HG03439 (cell line): ENCODE data around the gene CDK18.

Experiments
- ATAC-seq: cut with Tn5 transposase; IDR thresholded peaks from one replicate; pipeline ENCODE4 v1.9.1; 2021; ENCODE audit warnings: mild to moderate bottlenecking, moderate library complexity; ENCODE audit not compliant: unreplicated experiment

The CDK18 gene

DNA sequence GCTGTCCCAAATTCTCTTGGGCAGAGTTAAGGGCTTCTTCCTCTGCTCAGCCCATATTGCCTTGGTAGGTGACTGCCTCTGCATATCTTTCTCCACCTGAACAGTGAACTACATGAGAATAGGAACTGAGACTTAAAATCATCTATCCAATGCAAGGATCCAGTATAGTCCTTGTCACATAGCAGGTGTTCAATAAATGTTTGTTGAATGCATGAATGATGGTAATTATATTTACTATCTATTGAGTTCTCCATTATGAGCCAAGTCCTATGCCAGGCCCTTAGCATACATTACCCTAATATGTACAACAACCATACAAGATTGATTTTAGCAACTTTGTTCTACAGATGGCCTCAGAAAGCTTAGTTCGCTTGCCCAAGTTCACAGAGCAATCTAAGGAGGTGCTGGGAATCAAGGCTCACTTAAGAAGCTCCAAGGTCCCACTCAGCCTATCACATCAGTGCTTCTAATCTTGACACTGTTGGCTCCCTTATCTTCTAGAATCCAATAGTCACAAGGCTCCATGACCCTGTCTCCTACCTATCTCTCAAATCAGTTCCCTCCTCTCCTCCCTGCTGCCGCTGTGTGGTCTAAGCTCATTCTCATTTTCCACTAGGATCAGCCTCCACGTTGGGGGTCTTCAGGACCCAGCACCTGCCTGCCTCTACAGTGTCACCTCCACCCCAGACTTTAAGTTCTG lies 2.2 kb upstream of the CDK18 start:
- no peak for ATAC-seq

DNA sequence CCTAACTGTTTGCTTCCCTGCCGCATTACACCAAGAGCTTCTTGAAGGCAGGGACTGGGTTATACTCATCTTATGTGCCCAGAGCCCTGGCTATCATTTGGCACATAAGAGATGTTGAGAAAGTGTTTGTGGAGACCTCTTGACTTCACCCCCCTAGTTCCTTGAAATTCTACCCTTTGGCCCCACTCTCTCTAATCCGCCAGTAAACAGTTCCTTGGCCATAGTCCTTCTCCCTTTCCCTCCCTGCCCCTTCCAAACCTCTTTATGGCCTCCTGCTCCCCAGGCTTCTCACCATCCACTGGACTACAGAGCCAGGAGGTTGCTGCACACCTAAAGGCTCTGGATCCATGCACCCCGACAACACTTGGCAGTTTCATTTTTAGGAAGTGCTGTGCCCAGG lies 1.5 kb upstream of the CDK18 start:
- ATAC-seq: no peak

DNA sequence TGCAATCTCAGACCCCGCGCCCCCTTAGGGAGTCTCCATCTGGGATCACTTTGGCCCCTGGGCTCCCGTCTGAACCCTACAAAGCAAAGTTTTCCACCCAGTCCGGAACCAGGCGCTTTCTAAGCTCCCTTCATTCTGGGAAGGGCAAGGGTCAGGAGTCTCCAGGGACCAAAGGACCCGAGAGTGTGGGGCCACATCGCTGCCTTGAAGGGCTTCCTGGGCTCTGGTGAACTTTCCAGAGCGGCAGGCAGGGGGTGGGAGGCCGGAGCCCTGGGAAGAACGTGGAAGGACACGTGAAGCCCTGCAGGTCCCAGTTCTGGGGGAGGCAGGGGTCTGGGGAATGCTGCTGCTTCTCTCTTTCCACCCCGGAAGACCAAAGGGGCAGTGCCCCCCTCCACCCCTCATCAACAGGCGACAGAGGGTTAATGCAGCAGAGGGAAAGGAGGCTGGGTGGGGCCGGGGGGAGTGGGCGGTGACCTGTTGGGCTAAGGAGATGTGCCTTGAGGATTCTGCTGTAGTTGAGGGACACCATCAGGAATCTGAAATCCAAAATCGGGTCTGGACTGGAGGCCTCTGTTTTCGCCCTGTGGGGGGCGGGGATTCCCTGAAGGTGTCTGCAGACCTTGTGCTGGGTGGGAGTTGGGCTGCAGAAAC lies 734 bp downstream of the CDK18 start:
- no peak for ATAC-seq

DNA sequence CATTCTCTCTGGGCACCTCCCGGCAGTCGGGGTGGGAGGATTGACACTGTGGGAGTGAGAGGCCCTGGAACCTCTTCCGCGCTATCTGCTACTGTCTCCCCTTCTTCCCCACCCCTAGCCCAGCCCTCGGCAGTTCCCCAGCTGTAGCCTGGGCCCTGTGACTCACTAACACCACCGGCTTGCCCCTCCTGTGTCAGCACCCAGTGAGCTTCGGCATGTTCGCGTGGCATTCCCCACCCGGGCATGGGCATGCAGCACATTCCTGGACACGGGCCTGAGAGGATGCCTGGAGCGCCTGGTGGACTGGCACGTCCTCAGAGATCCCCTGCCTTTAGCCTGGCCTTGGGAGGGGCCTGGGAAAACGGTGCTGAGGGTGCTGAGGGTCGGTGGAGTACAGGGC lies 1.3 kb downstream of the CDK18 start:
- ATAC-seq: no peak

DNA sequence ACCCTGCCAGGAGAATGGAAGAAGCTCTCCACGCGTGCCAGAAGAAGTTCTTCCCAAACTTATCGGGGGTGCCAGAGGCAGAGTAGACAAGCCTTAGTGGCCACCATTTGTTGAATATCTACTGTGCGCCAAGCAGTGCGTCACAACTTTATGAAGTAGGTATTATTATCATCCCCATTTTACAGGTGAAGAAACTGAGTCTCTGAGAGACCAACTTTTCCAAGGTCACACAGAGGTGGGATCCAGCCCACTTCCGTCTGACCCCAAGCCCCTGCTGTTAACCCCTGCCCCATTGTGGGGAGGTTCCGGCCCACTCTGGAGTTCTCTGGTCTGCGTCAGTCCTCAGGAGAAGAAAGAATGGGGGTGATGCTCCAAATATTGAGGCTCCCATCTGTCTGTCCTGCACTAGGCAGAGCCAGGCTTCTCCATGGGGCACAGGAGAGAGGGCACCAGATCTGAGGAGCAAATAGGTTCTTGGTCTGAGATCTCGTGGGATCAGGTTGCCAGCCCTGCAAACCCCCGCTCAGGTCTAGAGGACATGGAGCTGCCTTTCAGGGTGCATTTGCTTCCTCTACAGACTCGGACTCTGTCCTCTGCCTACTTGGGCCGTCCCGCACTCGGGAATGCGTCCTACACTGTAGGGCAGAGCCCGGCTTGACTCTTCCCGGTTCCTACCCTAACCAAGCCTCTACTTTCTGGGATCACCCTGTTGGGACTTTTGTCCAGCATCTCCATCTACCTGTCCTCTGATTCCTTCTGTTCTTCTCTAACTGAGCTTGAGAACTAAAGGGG lies 2.1 kb downstream of the CDK18 start:
- ATAC-seq: no peak

DNA sequence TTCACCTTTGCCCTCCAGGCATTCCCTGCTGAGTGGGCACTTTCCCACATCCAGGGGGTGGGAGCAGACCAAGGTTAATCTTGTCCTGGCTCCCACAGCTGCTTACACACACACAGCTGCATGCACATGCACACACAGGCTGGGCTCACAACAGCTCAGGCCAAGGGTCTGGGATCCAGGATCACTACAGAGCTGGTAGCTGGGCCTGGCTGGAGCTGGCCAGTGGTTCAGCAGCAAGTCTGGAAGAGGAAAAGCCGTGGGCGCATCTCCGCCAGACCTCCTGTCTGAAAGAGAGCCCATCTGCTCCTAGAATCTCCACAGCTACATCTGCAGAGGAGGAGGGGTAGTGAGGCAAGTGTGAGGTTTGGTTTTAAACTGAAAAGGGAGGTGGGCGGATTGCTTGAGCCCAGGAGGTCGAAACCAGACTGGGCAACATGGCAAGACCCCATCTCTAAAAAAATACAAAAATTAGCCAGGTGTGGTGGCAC lies 3.8 kb downstream of the CDK18 start:
- ATAC-seq: no peak

DNA sequence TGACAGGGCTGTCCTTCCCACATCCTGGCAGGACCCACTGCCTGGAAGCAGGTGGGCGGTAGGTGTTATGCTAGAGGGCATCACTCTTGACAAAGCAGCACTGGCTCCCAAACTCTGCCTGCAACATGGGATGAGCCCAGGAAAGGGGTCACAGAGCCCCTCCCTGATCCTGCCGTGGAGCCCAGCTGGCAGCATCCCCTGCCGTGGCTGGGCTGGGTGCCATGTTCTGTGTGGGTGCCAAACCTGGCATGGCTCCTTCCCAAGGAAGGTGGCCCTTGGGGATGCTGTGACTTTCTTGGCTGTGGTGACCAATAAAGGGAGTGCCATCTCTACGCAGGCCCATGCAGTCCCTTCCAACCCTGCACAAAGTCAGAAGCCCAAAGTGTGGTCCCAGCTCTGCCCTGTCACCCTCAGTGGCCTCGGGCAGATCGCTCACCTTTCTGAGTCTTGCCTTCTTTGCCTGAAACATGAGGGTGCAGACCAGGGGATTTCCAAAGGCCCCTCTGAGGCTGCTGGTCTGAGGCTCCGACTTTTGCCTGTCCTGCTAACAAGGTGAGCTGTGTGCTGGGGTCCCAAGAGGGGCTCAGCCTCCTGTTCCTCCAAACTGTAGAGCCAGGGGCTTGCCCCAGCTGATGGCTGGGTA lies 6.0 kb downstream of the CDK18 start:
- ATAC-seq: no peak

DNA sequence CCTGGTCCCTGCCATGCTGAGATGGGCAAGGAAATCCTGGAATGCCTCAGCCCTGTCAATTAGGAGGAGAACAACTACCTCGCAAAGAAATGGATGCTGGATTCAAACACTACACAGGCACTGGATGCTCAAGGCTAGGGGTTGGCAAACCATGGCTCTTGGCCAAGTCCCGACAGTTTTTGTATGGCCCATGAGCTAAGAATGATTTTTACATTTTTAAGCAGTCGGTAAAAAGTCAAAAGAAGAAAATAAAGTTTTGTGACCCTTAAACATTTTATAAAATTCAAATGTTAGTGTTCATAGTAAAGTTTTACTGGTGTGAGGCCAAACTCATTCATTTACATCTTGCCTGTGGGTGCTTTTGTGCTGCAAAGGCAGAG lies 6.5 kb downstream of the CDK18 start:
- no peak for ATAC-seq

DNA sequence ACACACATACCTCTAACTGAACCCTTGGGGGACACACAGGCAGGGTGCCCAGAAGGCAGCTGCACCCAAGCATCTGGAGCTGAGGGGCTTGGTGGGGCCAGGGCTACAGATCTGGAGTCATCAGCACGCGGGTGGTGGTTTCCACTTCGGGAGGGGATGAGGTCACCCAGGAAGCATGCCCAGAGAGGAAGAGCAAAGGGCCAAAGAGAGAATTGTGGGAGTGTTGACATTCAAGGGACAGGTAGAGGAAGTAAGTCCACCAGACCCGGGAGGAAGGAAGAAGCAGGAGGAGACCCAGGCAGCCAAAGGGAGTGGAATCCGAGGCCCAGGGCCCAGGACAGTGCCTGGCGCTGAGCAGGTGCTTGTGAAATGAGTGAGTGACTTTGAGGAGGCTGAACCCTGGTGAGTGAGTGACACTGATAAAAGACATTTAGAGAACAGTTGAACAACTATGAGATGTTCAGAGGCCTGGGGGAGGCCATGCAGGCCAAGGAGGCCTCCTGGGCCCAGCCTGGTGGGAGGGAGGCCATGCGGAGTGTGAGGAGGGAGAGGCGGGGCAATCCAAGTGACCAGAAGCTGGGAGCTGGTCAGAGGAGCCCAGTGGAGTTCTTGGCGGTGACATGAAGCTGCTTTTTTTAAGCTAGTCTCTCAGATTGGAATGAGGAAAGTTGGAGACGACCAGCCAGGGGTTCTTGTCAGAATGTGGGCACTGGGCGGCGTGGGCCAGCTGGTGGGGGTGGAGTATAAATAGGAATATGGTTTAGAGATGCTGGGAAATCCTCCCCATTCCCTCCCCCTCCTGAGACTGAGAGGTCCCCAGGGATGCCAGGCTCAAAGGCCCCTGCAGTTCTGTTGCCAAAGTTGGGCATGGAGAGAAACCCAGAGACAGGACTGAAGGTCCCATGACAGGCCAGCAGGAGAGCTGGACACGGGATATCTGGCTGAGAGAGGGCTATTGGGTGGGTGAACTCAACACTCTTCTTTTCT lies 7.9 kb downstream of the CDK18 start:
- ATAC-seq: no peak

DNA sequence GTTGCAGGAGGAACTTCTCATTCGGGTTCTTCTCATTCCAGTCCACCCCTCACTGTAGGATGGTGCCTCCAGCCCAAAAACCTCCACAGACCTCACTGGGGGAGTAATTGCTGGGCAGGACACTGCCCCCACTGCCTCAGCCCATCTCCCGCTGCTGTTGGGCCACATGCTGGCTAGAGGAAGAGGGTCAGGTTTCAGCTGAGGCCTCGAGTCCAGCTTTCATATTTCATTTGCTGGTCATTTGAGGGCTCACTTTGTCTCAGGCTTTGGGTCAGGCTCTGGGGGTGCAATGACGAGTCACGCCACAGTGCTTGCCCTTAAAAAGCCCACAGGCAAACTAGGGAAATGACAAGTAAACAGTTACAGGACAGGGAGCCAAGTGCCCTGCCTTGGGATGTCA lies 9.3 kb downstream of the CDK18 start:
- no peak for ATAC-seq

DNA sequence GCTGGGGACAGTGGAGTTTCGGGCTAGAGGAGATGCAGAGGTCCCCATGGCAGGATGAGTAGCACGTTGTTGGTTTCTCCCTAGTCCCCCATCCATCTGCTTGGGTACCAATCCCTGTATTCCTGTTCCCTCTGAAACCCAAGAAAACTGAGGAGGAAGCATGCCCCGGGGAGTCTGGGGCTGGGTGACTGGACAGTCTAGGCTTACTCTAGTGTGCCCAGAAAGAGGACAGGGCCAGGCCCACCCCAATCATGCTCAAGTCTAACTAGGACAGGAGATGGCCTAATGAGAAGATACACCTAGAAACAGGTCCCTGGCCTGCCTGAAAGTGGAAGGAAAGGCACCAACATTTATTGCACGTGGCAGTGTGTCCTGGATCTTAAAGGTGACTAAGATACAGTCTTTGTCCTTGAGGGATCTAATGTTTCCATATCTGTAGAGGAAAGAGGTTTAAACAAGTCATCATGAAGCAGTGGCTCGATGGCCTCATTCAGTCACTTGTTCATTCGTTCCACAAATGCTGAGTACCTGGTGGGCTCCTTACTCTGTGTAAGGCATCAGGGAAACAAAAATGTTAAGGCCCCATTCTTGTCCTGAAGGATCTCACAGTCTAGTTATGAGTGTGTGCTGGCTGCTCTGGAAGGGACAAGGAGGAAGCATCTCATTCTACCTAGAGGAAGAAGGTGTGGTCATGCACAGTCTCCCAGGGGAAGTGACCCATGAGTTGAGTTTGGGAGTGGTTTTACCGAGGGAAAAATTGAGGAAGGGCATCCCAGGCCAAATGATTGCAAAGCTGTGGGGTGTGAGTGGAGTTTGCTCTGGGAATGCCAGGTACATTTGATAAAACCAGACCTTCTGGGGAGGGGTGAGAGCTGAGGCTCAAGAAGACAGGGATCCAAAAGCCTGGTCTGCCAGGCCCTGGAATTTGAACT lies 10.0 kb downstream of the CDK18 start:
- ATAC-seq: no peak

DNA sequence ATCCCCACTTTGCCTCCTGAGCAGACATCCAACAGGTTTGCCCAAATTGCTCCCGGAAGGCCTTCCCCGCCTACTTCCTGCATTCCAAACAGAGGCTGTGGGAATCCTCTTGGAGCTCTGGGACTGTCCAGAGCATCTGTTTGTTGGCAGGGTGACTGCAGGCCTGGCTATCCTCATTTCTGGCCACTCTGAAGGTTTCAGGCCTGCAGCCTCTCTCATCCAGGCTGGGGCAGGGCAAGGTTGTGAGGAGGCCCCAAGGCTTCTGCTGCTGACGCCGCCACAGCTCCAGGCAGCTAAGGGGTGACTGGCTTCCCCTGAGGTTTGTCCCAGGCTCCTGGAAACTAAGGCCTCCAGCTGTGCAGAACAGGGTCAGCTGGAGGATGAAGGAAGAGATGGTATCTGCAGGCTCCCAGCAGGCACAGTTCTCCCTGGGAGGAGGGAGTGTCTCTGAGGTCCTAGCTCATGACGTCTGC lies 11.3 kb downstream of the CDK18 start:
- no peak for ATAC-seq

DNA sequence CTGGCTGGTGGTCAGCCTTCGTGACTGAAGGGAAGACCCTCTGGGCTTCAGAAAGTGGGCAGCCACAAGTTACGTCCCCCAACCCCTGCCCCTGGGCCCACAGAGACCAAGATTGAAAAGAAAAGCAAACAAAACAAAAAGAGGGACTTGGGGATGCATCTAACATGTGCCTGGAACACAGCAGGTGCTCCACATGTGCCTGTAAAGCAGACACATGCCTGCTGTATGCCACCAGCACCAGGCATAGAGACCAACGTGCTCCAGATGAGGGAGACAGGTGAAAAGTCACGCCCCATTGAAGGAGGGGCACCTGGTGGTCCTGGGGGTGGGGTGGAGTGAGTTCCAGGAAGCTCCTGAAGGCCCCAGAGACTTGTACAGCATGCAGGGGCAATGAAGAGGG lies 11.9 kb downstream of the CDK18 start:
- ATAC-seq: no peak

DNA sequence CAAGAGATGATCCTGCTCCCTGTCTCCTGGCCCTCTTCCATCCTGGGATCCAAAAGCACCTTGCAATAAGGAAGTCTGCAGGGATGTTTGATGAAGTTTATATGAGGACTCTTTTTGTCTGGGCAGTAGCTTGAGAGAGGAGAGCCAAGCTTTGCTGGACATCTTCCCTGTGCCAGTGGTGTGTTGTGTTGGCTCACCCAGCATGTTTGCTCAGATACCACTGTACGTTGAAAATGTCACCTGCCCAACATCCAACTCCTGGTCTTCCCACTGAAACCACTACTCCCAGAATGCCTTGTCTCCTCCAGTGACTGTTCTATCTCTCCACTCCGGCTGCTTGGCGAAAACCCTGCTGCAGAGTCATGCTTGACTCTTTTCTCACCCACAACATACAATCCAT lies 12.8 kb downstream of the CDK18 start:
- ATAC-seq: no peak

DNA sequence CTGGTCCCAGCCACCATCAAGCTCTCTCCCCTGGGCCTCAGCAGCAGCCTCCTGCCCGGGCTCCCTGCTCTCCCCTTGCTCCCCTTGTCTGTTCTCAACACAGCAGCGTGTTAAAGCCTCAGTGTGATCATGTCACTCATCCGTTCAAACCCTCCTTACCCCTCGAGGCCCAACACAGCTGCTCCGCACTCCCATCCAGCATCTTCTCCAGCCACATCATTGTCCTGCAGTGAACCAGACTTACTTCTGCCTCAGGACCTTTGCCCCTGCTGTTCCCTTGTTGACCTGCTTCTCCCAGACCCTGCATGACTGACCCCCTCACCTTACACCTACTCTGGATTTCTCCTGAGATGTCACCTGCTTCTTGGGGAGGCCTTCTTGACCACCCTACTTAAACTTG lies 13.3 kb downstream of the CDK18 start:
- no peak for ATAC-seq

DNA sequence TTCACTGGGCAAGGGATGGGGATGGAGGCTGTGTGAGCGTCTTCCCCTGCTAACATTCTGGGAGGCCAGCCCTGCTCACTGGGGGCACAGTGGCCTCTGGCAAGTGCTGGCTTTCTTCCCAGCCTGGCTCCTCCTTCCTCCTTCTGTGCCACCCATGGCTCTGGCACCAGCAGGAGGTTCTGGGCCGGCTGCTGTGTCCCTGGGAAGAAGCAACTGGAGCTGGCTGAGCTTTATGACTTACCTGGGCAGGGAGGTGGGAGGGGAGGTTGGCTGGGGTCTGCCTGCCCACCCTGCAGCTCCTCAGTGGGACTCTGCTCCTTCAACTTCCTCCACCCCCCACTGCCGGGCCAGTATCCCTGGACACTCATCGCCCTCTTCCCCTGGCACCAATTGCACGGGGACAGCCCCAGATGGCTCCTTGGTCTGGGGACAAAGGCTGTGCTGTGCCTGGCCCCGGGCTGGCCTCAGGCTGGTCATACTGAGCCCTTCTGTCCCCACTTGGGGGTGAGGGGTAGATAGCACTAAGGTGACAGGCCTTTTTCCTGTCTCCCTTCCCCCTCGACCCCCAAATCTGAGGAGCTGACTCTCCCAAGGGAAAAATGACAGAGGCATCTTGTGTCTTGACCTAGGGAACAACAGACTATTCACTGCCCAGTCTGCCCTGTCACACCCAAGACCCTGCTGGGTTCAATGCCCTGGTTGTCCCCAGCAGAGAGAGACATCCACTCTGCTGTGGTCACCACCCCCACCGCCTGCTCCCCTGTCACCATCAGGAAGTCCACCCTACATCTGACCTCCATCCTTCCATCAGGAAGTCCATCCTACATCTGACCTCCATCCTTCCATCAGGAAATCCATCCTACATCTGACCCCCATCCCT lies 14.4 kb downstream of the CDK18 start:
- no peak for ATAC-seq

DNA sequence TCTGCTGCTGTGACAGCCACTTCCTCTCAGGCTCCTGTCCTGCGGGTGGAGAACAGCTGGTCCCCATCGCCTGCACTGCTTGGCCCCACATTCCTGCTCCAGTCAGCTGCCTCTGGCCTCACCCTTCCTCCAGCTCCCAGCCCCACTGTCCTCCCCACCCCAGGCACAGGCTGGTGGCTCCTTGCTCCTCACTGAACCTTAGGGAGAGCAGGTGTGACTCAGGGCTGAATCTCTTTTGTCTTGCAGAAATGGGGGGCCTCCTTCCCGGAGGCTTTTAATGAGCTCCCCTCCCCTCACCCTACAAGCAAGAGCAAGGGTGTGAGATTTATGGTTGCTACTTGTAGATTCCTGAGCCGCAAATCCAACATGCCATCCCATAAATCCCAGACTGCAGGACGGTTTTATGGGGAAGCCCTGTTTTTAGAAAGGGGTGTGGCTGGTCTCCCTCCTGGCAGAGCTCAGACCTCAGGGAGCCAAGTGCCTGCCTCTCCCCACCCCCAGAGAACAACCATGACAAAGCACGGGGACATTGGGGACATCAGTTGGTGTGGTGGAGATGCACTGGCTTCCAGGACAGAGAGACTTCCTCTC lies 15.2 kb downstream of the CDK18 start:
- no peak for ATAC-seq

DNA sequence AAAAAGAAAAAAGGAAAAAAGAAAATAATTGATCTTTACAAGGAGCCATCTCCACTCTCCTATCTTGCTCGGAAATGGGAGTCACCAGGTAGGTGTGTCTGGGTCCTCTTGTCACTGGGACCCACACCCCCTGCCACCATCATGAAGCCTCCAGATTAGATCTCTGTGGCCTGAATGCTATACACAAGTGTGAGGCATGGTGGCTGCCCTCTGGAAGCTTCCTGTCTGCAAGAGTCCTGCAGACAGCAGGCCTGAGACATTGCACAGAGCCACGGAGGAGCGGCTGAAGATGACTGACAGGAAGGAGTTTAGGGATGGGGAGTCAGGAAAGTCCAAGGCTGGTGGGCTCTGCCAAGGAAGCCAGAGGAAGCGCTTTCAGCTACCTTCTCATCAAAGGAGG lies 16.2 kb downstream of the CDK18 start:
- ATAC-seq: no peak
